ENCODE results near the gene POLD4. TPM values are rescaled to one million over a fixed set of nuclear protein-coding genes. Genes with fewer than 3 reads are reported as not detected.

Gene POLD4
- total RNA-seq, 1 donor from 2014 or later = 39.9 TPM

Other genes with a start within 250 kb of the POLD4 start
- 40.7 TPM for gene KDM2A, start 234.3 kb downstream of the POLD4 start, total RNA-seq
- gene GRK2, start 87.1 kb downstream of the POLD4 start, total RNA-seq = 53.4 TPM
- 11.6 TPM for gene ANKRD13D, start 64.2 kb downstream of the POLD4 start, total RNA-seq
- gene SSH3, start 50.0 kb downstream of the POLD4 start, total RNA-seq = 12.1 TPM
- gene CLCF1, start 20.1 kb upstream of the POLD4 start, total RNA-seq = 0.27 TPM
- gene RAD9A, start 38.4 kb upstream of the POLD4 start, total RNA-seq = 5.7 TPM
- gene PPP1CA, start 48.3 kb upstream of the POLD4 start, total RNA-seq = 103 TPM
- 1.00 TPM for gene TBC1D10C, start 50.5 kb upstream of the POLD4 start, total RNA-seq
- 15.0 TPM for gene CARNS1, start 62.1 kb upstream of the POLD4 start, total RNA-seq
- 24.6 TPM for gene RPS6KB2, start 74.9 kb upstream of the POLD4 start, total RNA-seq
- 1.0 TPM for gene PTPRCAP, start 84.1 kb upstream of the POLD4 start, total RNA-seq
- gene CORO1B, start 89.9 kb upstream of the POLD4 start, total RNA-seq = 27.1 TPM
- not detected for gene GPR152, start 99.2 kb upstream of the POLD4 start, total RNA-seq
- gene CABP4, start 101.8 kb upstream of the POLD4 start, total RNA-seq = 0.75 TPM
- 82.9 TPM for gene TMEM134, start 115.7 kb upstream of the POLD4 start, total RNA-seq
- gene AIP, start 129.5 kb upstream of the POLD4 start, total RNA-seq = 50.6 TPM
- 39.0 TPM for gene PITPNM1, start 151.8 kb upstream of the POLD4 start, total RNA-seq
- gene CDK2AP2, start 154.6 kb upstream of the POLD4 start, total RNA-seq = 57.8 TPM
- not detected for gene CABP2, start 169.9 kb upstream of the POLD4 start, total RNA-seq
- gene GSTP1, start 230.3 kb upstream of the POLD4 start, total RNA-seq = 361 TPM